Neuronal stem cell (in vitro differentiated cells): ENCODE measurements around the gene ICA1.

Experiments used
- DNase-seq: peaks from one replicate; pipeline ENCODE4 v3.0.0-alpha.2; 2013; ENCODE audit warnings: low spot score
- H2AFZ ChIP-seq: one replicate; pipeline ENCODE4 v1.6.1; 2013; ENCODE audit warnings: mild to moderate bottlenecking, low read length, inconsistent platforms
- H2AK5ac ChIP-seq: 2 replicates; pipeline ENCODE4 v1.6.1; 2013; ENCODE audit warnings: low read depth, mild to moderate bottlenecking, inconsistent platforms, low read length, moderate library complexity, mixed read lengths
- H2BK120ac ChIP-seq: 2 replicates; pipeline ENCODE4 v1.6.1; 2013; ENCODE audit warnings: low read depth, mild to moderate bottlenecking, inconsistent platforms, low read length, moderate library complexity, mixed read lengths
- H2BK12ac ChIP-seq: one replicate; pipeline ENCODE4 v1.6.1; 2013; ENCODE audit warnings: low read length, inconsistent platforms
- H2BK15ac ChIP-seq: 2 replicates; pipeline ENCODE4 v1.6.1; 2013; ENCODE audit warnings: mild to moderate bottlenecking, low read length, inconsistent platforms, mixed read lengths
- H2BK5ac ChIP-seq: one replicate; pipeline ENCODE4 v1.6.1; 2013; ENCODE audit warnings: inconsistent platforms, mild to moderate bottlenecking, low read length, moderate library complexity
- H3K14ac ChIP-seq: one replicate; pipeline ENCODE4 v1.6.1; 2013; ENCODE audit warnings: low read length, inconsistent platforms
- H3K18ac ChIP-seq: 2 replicates; pipeline ENCODE4 v1.6.1; 2013; ENCODE audit warnings: low read length, inconsistent platforms
- H3K23ac ChIP-seq: 2 replicates; pipeline ENCODE4 v1.6.1; 2013; ENCODE audit warnings: low read depth, mild to moderate bottlenecking, mixed read lengths, low read length, inconsistent platforms; ENCODE audit not compliant: poor library complexity
- H3K27ac ChIP-seq: replicated peaks from 3 replicates; pipeline ENCODE4 v1.5.1; 2013; ENCODE audit warnings: low read length, inconsistent platforms
- H3K27me3 ChIP-seq, 3 experiments: 2 replicates each; pipeline ENCODE4 v1.6.1; 2013; ENCODE audit warnings: low read length in 3 of 3, mild to moderate bottlenecking in 2 of 3, inconsistent platforms in 1 of 3, low read depth in 1 of 3, mixed read lengths in 1 of 3, moderate library complexity in 1 of 3; ENCODE audit not compliant: control insufficient read depth in 3 of 3, insufficient read depth in 3 of 3
- H3K36me3 ChIP-seq, 2 donors: replicated peaks in 1 of 2; 2 replicates each; pipeline ENCODE4 v1.6.1; 2013; ENCODE audit warnings: low read length in 2 of 2; ENCODE audit not compliant: control insufficient read depth in 2 of 2, insufficient read depth in 2 of 2
- H3K4ac ChIP-seq: 2 replicates; pipeline ENCODE4 v1.6.1; 2013; ENCODE audit warnings: inconsistent platforms, mild to moderate bottlenecking, low read length, moderate library complexity
- H3K4me1 ChIP-seq, 2 donors: 1 replicate in 1 of 2; 2 replicates in 1 of 2; pipeline ENCODE4 v1.6.1; 2013; ENCODE audit warnings: low read length in 2 of 2, low read depth in 1 of 2; ENCODE audit not compliant: control insufficient read depth in 2 of 2, insufficient read depth in 1 of 2
- H3K4me2 ChIP-seq: one replicate; pipeline ENCODE4 v1.6.1; 2013; ENCODE audit warnings: mild to moderate bottlenecking, low read length, inconsistent platforms; ENCODE audit not compliant: insufficient read depth, poor library complexity, severe bottlenecking
- H3K4me3 ChIP-seq, 2 donors: 2 replicates each; pipeline ENCODE4 v1.5.1; 2013; ENCODE audit warnings: low read length in 2 of 2, mild to moderate bottlenecking in 2 of 2, inconsistent platforms in 1 of 2, moderate library complexity in 1 of 2
- H3K79me1 ChIP-seq: one replicate; pipeline ENCODE4 v1.6.1; 2013; ENCODE audit warnings: low read depth, mild to moderate bottlenecking, inconsistent platforms, low read length, moderate library complexity
- H3K9ac ChIP-seq: one replicate; pipeline ENCODE4 v1.6.1; 2013; ENCODE audit warnings: mild to moderate bottlenecking, low read depth, low read length, inconsistent platforms; ENCODE audit not compliant: poor library complexity
- H3K9me3 ChIP-seq, 2 donors: replicated peaks in 1 of 2; 2 replicates each; pipeline versions ENCODE3 to v1.6.1; 2013; ENCODE audit warnings: low read length in 2 of 2, mild to moderate bottlenecking in 2 of 2, inconsistent platforms in 1 of 2, low read depth in 1 of 2, mixed read lengths in 1 of 2, moderate library complexity in 1 of 2; ENCODE audit not compliant: control insufficient read depth in 2 of 2, insufficient read depth in 1 of 2
- H4K8ac ChIP-seq: one replicate; pipeline ENCODE4 v1.6.1; 2013; ENCODE audit warnings: low read depth, mild to moderate bottlenecking, inconsistent platforms, low read length, moderate library complexity
- H4K91ac ChIP-seq: one replicate; pipeline ENCODE4 v1.6.1; 2013; ENCODE audit warnings: low read length, low read depth, mild to moderate bottlenecking, inconsistent platforms; ENCODE audit not compliant: poor library complexity
- WGBS, 2 donors: extraction: QIAGEN DNeasy Blood & Tissue Kit; methylation state at CpG; one replicate each; pipeline ENCODE4 v1.1.7; 2013; ENCODE audit warnings: missing lambda C conversion rate in 2 of 2, mixed read lengths in 1 of 2; ENCODE audit not compliant: insufficient read length in 2 of 2, insufficient replicate concordance in 1 of 2; ENCODE audit errors: extremely low coverage in 2 of 2; 5-methylcytosine and 5-hydroxymethylcytosine counted together

The ICA1 gene

GRCh38 chr7:8117195-8117594, 144.8 kb downstream of the ICA1 start:
- no peak overlapping the region for H2BK12ac ChIP-seq
- no peaks in the 10 kb centered on the region for H3K36me3 ChIP-seq
- peaks cover 0 to 12% of the 10 kb centered on the region in 2 donors for H3K9me3 ChIP-seq
- H3K79me1 ChIP-seq = no peaks in the 10 kb centered on the region
- H4K8ac ChIP-seq = no peak overlapping the region
- H3K4me3 ChIP-seq = no peak overlapping the region
- no CpG with 5 or more reads among the region's 2 CpGs for WGBS, 2 donors
- no peak overlapping the region for H3K4ac ChIP-seq
- no peak overlapping the region for H2BK120ac ChIP-seq
- H2AK5ac ChIP-seq = no peak overlapping the region
- no peaks in the 10 kb centered on the region for H3K27me3 ChIP-seq
- no peak overlapping the region for H3K27ac ChIP-seq
- no peak for DNase-seq
- H2AFZ ChIP-seq = no peak overlapping the region
- no peak overlapping the region for H3K14ac ChIP-seq
- no peak overlapping the region for H2BK5ac ChIP-seq
- no peak overlapping the region for H3K18ac ChIP-seq
- no peak overlapping the region for H4K91ac ChIP-seq
- H3K9ac ChIP-seq = no peak overlapping the region
- H3K23ac ChIP-seq = no peak overlapping the region
- no peak overlapping the region for H3K4me2 ChIP-seq
- no peak overlapping the region for H2BK15ac ChIP-seq
- H3K4me1 ChIP-seq = no peaks in the 10 kb centered on the region

GRCh38 chr7:8115547-8116402, 146.2 kb downstream of the ICA1 start:
- DNase-seq = no peak
- Histone ChIP-seq H3K9ac (no peak overlapping the region), H2BK120ac (no peak overlapping the region), H2AFZ (no peak overlapping the region), H3K27me3 (peaks cover 0 to 2% (median 0%) of the 10 kb centered on the region in 3 experiments), H3K14ac (no peak overlapping the region), H3K18ac (no peak overlapping the region), H4K91ac (no peak overlapping the region), H3K4me2 (no peak overlapping the region), H2BK12ac (no peak overlapping the region), H3K27ac (no peak overlapping the region), H3K9me3 (peaks cover 3 to 15% of the 10 kb centered on the region in 2 donors), H2AK5ac (no peak overlapping the region), H2BK5ac (no peak overlapping the region), H2BK15ac (no peak overlapping the region), H3K4ac (no peak overlapping the region), H4K8ac (no peak overlapping the region), H3K23ac (no peak overlapping the region), H3K36me3 (no peaks in the 10 kb centered on the region), H3K79me1 (no peaks in the 10 kb centered on the region), H3K4me3 (no peak overlapping the region), H3K4me1 (peaks cover 0 to 7% of the 10 kb centered on the region in 2 donors)
- no CpG with 5 or more reads among the region's 3 CpGs for WGBS, 2 donors

GRCh38 chr7:8114175-8114574, 147.8 kb downstream of the ICA1 start:
- no peak overlapping the region for H3K4ac ChIP-seq
- H2AFZ ChIP-seq = no peak overlapping the region
- H3K9me3 ChIP-seq = peaks cover 3 to 15% of the 10 kb centered on the region in 2 donors
- no peak overlapping the region for H3K4me3 ChIP-seq
- DNase-seq = no peak
- H2BK5ac ChIP-seq = no peak overlapping the region
- H3K27me3 ChIP-seq = peaks cover 0 to 2% (median 0%) of the 10 kb centered on the region in 3 experiments
- H2BK12ac ChIP-seq = no peak overlapping the region
- peaks cover 0 to 7% of the 10 kb centered on the region in 2 donors for H3K4me1 ChIP-seq
- H3K18ac ChIP-seq = no peak overlapping the region
- no peak overlapping the region for H3K23ac ChIP-seq
- no peak overlapping the region for H3K27ac ChIP-seq
- no peak overlapping the region for H3K9ac ChIP-seq
- no peak overlapping the region for H2BK120ac ChIP-seq
- H2BK15ac ChIP-seq = no peak overlapping the region
- H3K36me3 ChIP-seq = no peaks in the 10 kb centered on the region
- H3K14ac ChIP-seq = no peak overlapping the region
- no peak overlapping the region for H3K4me2 ChIP-seq
- H4K8ac ChIP-seq = no peak overlapping the region
- H4K91ac ChIP-seq = no peak overlapping the region
- WGBS, 2 donors = no CpG with 5 or more reads among the region's 4 CpGs
- no peaks in the 10 kb centered on the region for H3K79me1 ChIP-seq
- no peak overlapping the region for H2AK5ac ChIP-seq

DNA sequence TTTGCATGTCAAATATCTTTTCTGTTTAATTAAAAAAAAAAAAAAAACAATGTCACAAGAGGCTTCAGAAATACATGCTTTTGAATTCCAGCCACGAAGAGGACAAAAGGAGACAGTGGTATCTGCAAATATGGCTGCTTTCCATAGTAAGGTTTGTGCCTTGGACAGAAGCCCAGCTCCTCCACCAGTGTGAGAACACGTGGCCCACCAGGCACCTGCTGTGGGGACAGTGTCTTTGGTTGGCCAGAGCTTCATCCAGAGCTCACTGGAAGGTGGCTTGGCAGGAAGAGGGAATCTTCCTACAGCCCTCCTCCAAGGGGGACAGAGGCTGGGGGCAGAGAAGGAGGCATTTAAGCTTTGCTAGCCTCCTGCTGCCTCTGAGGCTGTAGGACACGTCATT, 148.8 kb downstream of the ICA1 start:
- peaks cover 0 to 7% of the 10 kb centered on the region in 2 donors for H3K4me1 ChIP-seq
- no peak overlapping the region for H2BK120ac ChIP-seq
- no peak overlapping the region for H3K23ac ChIP-seq
- H3K36me3 ChIP-seq = no peaks in the 10 kb centered on the region
- H3K79me1 ChIP-seq = no peaks in the 10 kb centered on the region
- no peak overlapping the region for H3K18ac ChIP-seq
- H3K4me2 ChIP-seq = no peak overlapping the region
- H2AFZ ChIP-seq = no peak overlapping the region
- no peak overlapping the region for H3K9ac ChIP-seq
- H2BK15ac ChIP-seq = no peak overlapping the region
- H3K4me3 ChIP-seq = no peak overlapping the region
- no peak overlapping the region for H4K91ac ChIP-seq
- no peak overlapping the region for H3K27ac ChIP-seq
- WGBS, 2 donors = no CpG with 5 or more reads among the region's 3 CpGs
- H3K27me3 ChIP-seq = peaks cover 0 to 2% (median 0%) of the 10 kb centered on the region in 3 experiments
- no peak overlapping the region for H3K4ac ChIP-seq
- no peak overlapping the region for H3K14ac ChIP-seq
- H3K9me3 ChIP-seq = peaks cover 3 to 15% of the 10 kb centered on the region in 2 donors
- no peak overlapping the region for H2BK12ac ChIP-seq
- no peak for DNase-seq
- H4K8ac ChIP-seq = no peak overlapping the region
- H2AK5ac ChIP-seq = no peak overlapping the region
- no peak overlapping the region for H2BK5ac ChIP-seq
